ENCODE measurements around the gene GOLGA6A.

- TF ChIP-seq, protein P1, sequence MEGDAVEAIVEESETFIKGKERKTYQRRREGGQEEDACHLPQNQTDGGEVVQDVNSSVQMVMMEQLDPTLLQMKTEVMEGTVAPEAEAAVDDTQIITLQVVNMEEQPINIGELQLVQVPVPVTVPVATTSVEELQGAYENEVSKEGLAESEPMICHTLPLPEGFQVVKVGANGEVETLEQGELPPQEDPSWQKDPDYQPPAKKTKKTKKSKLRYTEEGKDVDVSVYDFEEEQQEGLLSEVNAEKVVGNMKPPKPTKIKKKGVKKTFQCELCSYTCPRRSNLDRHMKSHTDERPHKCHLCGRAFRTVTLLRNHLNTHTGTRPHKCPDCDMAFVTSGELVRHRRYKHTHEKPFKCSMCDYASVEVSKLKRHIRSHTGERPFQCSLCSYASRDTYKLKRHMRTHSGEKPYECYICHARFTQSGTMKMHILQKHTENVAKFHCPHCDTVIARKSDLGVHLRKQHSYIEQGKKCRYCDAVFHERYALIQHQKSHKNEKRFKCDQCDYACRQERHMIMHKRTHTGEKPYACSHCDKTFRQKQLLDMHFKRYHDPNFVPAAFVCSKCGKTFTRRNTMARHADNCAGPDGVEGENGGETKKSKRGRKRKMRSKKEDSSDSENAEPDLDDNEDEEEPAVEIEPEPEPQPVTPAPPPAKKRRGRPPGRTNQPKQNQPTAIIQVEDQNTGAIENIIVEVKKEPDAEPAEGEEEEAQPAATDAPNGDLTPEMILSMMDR (IDR thresholded peaks at IDR 0.05), result no peak
- TF ChIP-seq POLR2A (IDR thresholded peaks at IDR 0.05), result no peak
These were observed 48.1 kb downstream of the GOLGA6A start for GRCh38 chr15:74034206-74034755.

Data from testis (tissue), 2 donors.